Measurements from ENCODE around the gene PRR4.

Gene PRR4

DNA sequence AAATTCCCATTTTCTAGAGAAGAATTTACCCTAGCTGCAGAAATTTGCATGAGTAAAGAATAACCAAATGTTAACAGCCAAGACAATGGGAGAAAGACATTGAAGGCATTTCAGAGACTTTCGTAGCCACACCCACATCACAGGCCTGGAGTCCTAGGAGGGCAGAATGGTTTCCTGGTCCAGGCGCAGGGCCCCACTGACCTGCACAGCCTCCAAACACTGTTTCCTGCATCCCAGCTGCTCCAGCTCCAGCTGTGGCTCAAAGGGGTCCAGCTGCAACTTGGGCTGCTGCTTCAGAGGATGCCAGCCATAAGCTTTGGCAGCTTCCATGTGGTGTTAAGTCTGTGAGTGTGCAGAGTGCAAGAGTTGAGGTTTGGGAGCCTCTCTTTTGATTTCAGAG lies 6.5 kb upstream of the PRR4 start:
- no peak overlapping the region for H3K27ac ChIP-seq
- no peak overlapping the region for H3K4me3 ChIP-seq
- no peak overlapping the region for H3K4me2 ChIP-seq
- no peaks in the 10 kb centered on the region for H3K27me3 ChIP-seq
- peaks cover 40 to 48% (median 45%) of the 10 kb centered on the region in 11 experiments for H3K9me3 ChIP-seq (replicated peaks in 1 of 11)
- H3K36me3 ChIP-seq: peaks cover 29 to 49% (median 37%) of the 10 kb centered on the region in 11 experiments
- H4K20me1 ChIP-seq: no peaks in the 10 kb centered on the region
- H3K4me1 ChIP-seq: no peaks in the 10 kb centered on the region
- TF ChIP-seq Cebpa-rat (IDR thresholded peaks at IDR 0.05): no peak
- no peak overlapping the region for H3K9ac ChIP-seq

DNA sequence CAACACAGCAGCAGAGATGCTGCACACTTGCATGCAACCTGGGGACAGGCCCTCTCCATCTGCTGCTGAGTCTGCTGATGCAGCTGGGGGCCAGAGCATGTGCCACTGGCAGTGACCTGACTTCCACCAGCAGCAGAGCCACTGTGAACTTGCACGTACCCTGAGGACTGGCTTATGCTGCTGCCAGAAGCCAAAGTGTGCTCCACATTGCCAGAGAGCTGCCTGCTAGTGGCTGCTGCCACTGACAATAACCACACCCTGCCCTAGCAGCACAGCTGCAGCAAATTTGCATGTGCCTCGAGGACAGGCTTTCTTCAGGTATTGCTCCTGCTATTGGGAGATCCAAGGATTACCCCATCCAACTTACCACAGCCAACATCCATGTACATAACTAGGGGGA lies 4.5 kb upstream of the PRR4 start:
- Histone ChIP-seq H3K36me3 (peaks cover 25 to 47% (median 32%) of the 10 kb centered on the region in 11 experiments), H3K4me2 (no peak overlapping the region), H3K9me3 (replicated peaks in 1 of 11) (peaks cover 34 to 44% (median 40%) of the 10 kb centered on the region in 11 experiments), H4K20me1 (no peaks in the 10 kb centered on the region), H3K4me3 (no peak overlapping the region), H3K27ac (no peak overlapping the region), H3K9ac (no peak overlapping the region), H3K4me1 (peaks cover 0 to 11% (median 7%) of the 10 kb centered on the region in 10 experiments; a peak in 9 of 20 replicates), H3K27me3 (no peaks in the 10 kb centered on the region)
- no peak for TF ChIP-seq Cebpa-rat (IDR thresholded peaks at IDR 0.05)

DNA sequence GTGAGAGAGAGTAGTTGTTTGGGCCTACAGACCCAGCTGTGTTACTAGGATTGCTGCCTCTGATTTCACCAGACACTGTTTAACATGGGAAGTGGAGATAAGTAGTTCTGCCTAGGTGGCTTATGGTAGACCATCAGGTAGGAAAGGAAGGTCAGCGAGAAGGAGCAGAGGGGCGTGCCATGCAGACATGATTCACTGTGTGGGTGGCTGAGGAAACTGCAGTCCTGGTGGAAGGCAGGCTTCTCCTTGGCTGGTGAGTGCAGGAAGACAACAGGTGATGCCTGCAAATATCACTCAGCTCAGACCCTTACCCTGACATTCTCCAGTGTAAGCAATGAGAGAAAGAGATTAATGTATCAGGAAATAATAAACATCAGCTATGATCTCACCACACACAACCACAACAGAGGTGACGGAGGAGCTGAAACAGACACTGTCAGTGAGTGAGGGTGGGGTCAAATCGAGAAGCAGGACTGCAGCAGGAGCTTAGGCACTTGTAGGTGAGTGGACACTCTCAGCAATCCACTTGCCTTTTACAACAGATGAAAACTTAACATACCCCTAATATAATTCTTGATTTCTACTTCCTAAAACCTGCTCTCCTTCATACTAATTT lies 2.1 kb upstream of the PRR4 start:
- H3K9me3 ChIP-seq (replicated peaks in 1 of 11): peaks cover 10 to 19% (median 16%) of the 10 kb centered on the region in 11 experiments
- no peak overlapping the region for H3K27ac ChIP-seq
- H3K9ac ChIP-seq: no peak overlapping the region
- no peak overlapping the region for H3K4me3 ChIP-seq
- no peak overlapping the region for H3K4me2 ChIP-seq
- peaks cover 10 to 43% (median 15%) of the 10 kb centered on the region in 11 experiments; a peak in 21 of 22 replicates for H3K36me3 ChIP-seq
- peaks cover 0 to 11% (median 7%) of the 10 kb centered on the region in 10 experiments; a peak in 9 of 20 replicates for H3K4me1 ChIP-seq
- no peak for TF ChIP-seq Cebpa-rat (IDR thresholded peaks at IDR 0.05)
- no peaks in the 10 kb centered on the region for H4K20me1 ChIP-seq
- no peaks in the 10 kb centered on the region for H3K27me3 ChIP-seq

DNA sequence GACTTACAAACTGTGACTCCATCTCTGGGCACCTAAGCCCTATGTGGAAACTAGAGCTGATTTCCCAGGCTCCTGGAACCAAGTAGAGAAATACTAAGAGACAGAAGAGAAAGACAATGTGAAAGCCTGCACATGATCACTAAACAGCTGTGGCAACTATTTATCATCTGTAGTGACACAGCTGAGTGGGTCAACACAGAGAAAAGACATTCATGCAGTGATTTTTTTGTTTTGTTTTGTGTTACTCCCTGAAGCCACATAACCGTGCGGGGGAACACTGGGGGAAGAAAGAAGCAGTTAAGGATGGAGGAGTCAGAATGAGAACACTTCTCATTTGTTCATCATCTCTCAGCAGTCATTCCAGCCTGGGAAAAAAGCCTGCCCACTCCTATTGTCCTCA lies 1.5 kb downstream of the PRR4 start:
- Histone ChIP-seq H3K27me3 (no peaks in the 10 kb centered on the region), H3K4me1 (peaks cover 0 to 11% (median 7%) of the 10 kb centered on the region in 10 experiments; a peak in 9 of 20 replicates), H3K9me3 (replicated peaks in 1 of 11) (no peaks in the 10 kb centered on the region), H3K27ac (no peak overlapping the region), H3K4me2 (no peak overlapping the region), H3K36me3 (peaks cover 0 to 41% (median 3%) of the 10 kb centered on the region in 11 experiments; a peak in 6 of 22 replicates), H3K4me3 (no peak overlapping the region), H4K20me1 (no peaks in the 10 kb centered on the region), H3K9ac (no peak overlapping the region)
- no peak for TF ChIP-seq Cebpa-rat (IDR thresholded peaks at IDR 0.05)

DNA sequence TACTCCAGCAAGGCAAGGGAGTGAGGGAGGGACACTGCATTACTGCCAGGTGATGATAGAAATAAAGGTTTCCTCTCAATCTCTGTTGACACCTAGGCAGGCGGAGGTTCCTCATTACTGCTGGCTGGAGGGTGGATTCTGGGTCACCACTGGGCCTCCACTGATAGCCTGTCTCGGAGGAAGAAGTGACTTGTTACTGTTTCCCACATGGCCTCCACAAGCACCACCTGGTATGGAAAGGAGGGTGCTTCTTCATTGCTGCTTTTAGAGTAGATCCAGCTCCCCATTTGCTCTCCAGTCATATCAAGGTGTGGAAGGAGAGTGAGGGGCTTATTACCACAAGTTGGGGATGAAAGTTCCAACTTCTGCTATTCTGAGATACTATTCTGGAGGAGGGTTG lies 6.4 kb downstream of the PRR4 start:
- Histone ChIP-seq H3K4me2 (no peak overlapping the region), H3K9ac (no peak overlapping the region), H3K36me3 (peaks cover 0 to 20% (median 3%) of the 10 kb centered on the region in 11 experiments; a peak in 5 of 22 replicates), H3K27me3 (no peaks in the 10 kb centered on the region), H4K20me1 (no peaks in the 10 kb centered on the region), H3K27ac (no peak overlapping the region), H3K4me1 (no peaks in the 10 kb centered on the region), H3K4me3 (no peak overlapping the region), H3K9me3 (replicated peaks in 1 of 11) (no peaks in the 10 kb centered on the region)
- TF ChIP-seq Cebpa-rat (IDR thresholded peaks at IDR 0.05): no peak

DNA sequence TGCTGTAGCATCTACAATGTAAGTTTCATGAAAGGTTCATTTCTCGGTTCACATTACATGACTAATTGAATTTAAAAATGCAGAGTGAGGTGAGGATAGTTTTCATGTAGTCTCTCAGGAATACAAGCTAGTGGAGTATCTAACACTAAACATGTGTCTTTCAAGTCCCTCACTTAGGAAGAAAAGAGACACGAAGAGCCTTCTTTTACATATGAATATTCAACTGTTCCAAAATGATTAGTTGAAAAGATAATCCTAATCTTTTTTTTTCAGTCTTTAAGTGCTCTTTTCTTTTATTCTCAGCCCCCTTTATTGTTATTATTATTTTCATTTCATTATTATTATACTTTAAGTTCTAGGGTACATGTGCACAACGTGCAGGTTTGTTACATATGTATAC lies 10.8 kb downstream of the PRR4 start:
- Histone ChIP-seq H4K20me1 (no peaks in the 10 kb centered on the region), H3K9me3 (replicated peaks in 1 of 11) (peaks cover 0 to 4% (median 0%) of the 10 kb centered on the region in 11 experiments; a peak in 1 of 22 replicates), H3K9ac (no peak overlapping the region), H3K4me3 (no peak overlapping the region), H3K4me2 (no peak overlapping the region), H3K4me1 (no peaks in the 10 kb centered on the region), H3K27me3 (no peaks in the 10 kb centered on the region), H3K27ac (no peak overlapping the region), H3K36me3 (peaks cover 0 to 8% (median 0%) of the 10 kb centered on the region in 11 experiments; a peak in 1 of 22 replicates)
- no peak for TF ChIP-seq Cebpa-rat (IDR thresholded peaks at IDR 0.05)

DNA sequence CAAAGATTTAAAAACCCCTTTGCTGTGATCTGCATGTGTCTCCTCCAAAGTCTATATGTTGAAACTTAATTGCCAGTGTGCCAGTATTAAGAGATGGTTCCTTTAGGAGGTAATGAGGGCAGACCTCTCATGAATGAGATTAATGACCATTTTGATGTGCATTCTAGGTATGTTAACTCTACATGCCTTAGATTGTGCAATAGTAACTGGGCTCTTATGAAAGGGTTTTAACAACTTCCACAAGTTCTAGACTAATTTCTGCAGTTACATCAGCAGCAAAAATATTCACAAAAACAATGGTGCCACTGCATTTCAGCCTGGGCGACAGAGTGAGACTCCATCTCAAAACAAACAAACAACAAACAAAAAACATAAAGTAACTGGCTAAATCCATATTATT lies 19.3 kb downstream of the PRR4 start:
- peak in 1 of 11 experiments; percentile 26; a peak in 1 of 22 replicates for TF ChIP-seq Cebpa-rat (IDR thresholded peaks at IDR 0.05)
- no peak overlapping the region for H3K9ac ChIP-seq
- H3K9me3 ChIP-seq (replicated peaks in 1 of 11): no peaks in the 10 kb centered on the region
- no peaks in the 10 kb centered on the region for H3K36me3 ChIP-seq
- no peaks in the 10 kb centered on the region for H3K27me3 ChIP-seq
- H3K27ac ChIP-seq: no peak overlapping the region
- H3K4me3 ChIP-seq: no peak overlapping the region
- no peak overlapping the region for H3K4me2 ChIP-seq
- H3K4me1 ChIP-seq: no peaks in the 10 kb centered on the region
- H4K20me1 ChIP-seq: no peaks in the 10 kb centered on the region

DNA sequence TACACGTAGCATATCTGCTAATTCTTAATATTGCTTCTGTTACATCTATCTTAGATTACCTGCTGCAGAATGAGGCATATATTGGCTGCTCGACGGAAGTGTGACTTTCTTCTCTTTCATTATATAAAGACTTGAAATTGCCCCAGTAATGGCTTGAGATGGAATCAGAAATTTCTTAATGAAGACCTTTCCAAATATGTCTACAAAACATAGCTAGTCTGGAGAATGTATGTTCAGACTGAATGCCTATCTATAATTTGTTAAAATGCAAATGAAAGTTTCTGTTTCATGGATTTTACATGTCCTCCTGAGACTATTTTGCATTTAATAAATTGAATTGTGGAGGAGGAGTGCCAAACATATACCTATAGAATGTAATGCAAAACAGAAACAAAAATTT lies 23.0 kb downstream of the PRR4 start, which contains the start of gene TAS2R10:
TAS2R10 (minus strand) TSS at position 101 of the 400 bp plus-strand sequence; CDS start at position 12, 89 bp downstream.
- no peak for TF ChIP-seq Cebpa-rat (IDR thresholded peaks at IDR 0.05)
- H3K27me3 ChIP-seq: no peaks in the 10 kb centered on the region
- no peak within 1 kb of the TSS for H3K4me2 ChIP-seq
- H3K4me1 ChIP-seq: no peaks in the 10 kb centered on the region
- no peaks in the 10 kb centered on the region for H3K36me3 ChIP-seq
- H3K9me3 ChIP-seq (replicated peaks in 1 of 11): no peaks in the 10 kb centered on the region
- H4K20me1 ChIP-seq: no peaks in the 10 kb centered on the region
- no peak within 1 kb of the TSS for H3K27ac ChIP-seq
- H3K4me3 ChIP-seq: no peak within 1 kb of the TSS
- H3K9ac ChIP-seq: no peak within 1 kb of the TSS

DNA sequence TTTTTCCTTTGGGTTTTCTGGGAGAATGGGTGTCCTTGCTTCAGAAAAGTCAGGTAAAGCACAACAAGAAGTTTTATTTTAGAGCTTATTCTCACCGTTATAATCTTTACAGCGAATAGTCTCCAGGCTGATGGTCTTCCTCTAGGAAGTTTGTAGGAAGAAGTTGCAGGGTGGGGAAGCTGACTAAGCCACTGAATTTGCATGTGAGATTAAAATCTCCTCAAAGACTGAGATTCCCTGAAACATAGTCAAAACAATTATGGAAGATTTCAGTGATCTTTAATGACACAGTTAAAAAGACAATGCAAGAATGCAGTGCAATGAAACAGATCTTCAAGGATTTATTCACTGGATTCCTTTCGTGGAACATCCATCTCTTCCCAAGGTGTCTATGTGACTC lies 24.3 kb downstream of the PRR4 start:
- Histone ChIP-seq H3K27me3 (no peaks in the 10 kb centered on the region), H3K4me2 (no peak overlapping the region), H3K9ac (no peak overlapping the region), H3K36me3 (no peaks in the 10 kb centered on the region), H4K20me1 (no peaks in the 10 kb centered on the region), H3K4me1 (no peaks in the 10 kb centered on the region), H3K9me3 (replicated peaks in 1 of 11) (no peaks in the 10 kb centered on the region), H3K4me3 (no peak overlapping the region), H3K27ac (no peak overlapping the region)
- TF ChIP-seq Cebpa-rat (IDR thresholded peaks at IDR 0.05): no peak

Measured in BLaER1 treated with 17β-estradiol and CSF1 and Interleukin-3, amounts not matched to agents 10 nM and 100 nM (cell line).